Activated CD4-positive, alpha-beta T cell treated with anti-CD3 and anti-CD28 coated beads for 4 hours (primary cell): ENCODE measurements around the gene FATE1.

Experiments
- DNase-seq, 2 donors: peaks; one replicate each; pipeline ENCODE4 v3.0.0-alpha.2; 2020

FATE1 gene

GRCh38 chrX:151745651-151746050 lies 29.8 kb downstream of the FATE1 start:
- no peak for DNase-seq

- no peak for DNase-seq
Observed at GRCh38 chrX:151746502-151746901, 30.7 kb downstream of the FATE1 start.

- DNase-seq = no peak
Observed at GRCh38 chrX:151750511-151750910, 34.7 kb downstream of the FATE1 start.

GRCh38 chrX:151752847-151753246 lies 37.0 kb downstream of the FATE1 start:
- DNase-seq = no peak

GRCh38 chrX:151753313-151754046 lies 37.6 kb downstream of the FATE1 start:
- no peak for DNase-seq

- DNase-seq = no peak
Observed at GRCh38 chrX:151754047-151754429, 38.2 kb downstream of the FATE1 start.

GRCh38 chrX:151754641-151755215 lies 38.9 kb downstream of the FATE1 start:
- no peak for DNase-seq

- no peak for DNase-seq
Observed at GRCh38 chrX:151759041-151759708, 43.3 kb downstream of the FATE1 start.

- no peak for DNase-seq
Observed at GRCh38 chrX:151762802-151763201, 47.0 kb downstream of the FATE1 start.

GRCh38 chrX:151763711-151764110 lies 47.9 kb downstream of the FATE1 start:
- DNase-seq = no peak

- no peak for DNase-seq
Observed at GRCh38 chrX:151765026-151765425, 49.2 kb downstream of the FATE1 start.

GRCh38 chrX:151771726-151772125 lies 55.9 kb downstream of the FATE1 start:
- no peak for DNase-seq
